Parathyroid adenoma (tissue), 2 donors: Measurements from ENCODE around the gene RABAC1.

ENCODE experiments used
- H2AFZ ChIP-seq: fragments of 300-600 bp; sonication (generic); one replicate; pipeline ENCODE4 v1.7.0; 2017; ENCODE audit warnings: antibody characterized with exemption, mild to moderate bottlenecking
- H3K27ac ChIP-seq: fragments of 300-600 bp; sonication (generic); one replicate; pipeline ENCODE4 v1.7.0; 2017
- H3K27me3 ChIP-seq: fragments of 300-600 bp; sonication (generic); one replicate; pipeline ENCODE4 v1.7.0; 2017; ENCODE audit warnings: low read length; ENCODE audit not compliant: control insufficient read depth, insufficient read depth
- H3K36me3 ChIP-seq: fragments of 300-600 bp; sonication (generic); one replicate; pipeline ENCODE4 v1.7.0; 2017; ENCODE audit warnings: low read length; ENCODE audit not compliant: control insufficient read depth, insufficient read depth
- H3K4me1 ChIP-seq: fragments of 300-600 bp; sonication (generic); one replicate; pipeline ENCODE4 v1.7.0; 2017; ENCODE audit warnings: control low read depth
- H3K4me2 ChIP-seq: fragments of 300-600 bp; sonication (generic); one replicate; pipeline ENCODE4 v1.7.0; 2017; ENCODE audit warnings: low read length
- H3K4me3 ChIP-seq: fragments of 300-600 bp; sonication (generic); one replicate; pipeline ENCODE4 v1.7.0; 2017; ENCODE audit warnings: low read depth, low read length
- H3K79me2 ChIP-seq: fragments of 300-600 bp; sonication (generic); one replicate; pipeline ENCODE4 v1.7.0; 2017; ENCODE audit warnings: control low read depth
- H3K9ac ChIP-seq: fragments of 300-600 bp; sonication (generic); one replicate; pipeline ENCODE4 v1.7.0; 2017; ENCODE audit warnings: mild to moderate bottlenecking
- H3K9me3 ChIP-seq: fragments of 300-600 bp; sonication (generic); one replicate; pipeline ENCODE4 v1.7.0; 2017; ENCODE audit warnings: low read length; ENCODE audit not compliant: control insufficient read depth
- CTCF ChIP-seq: fragments of 300-600 bp; sonication (generic); IDR thresholded peaks from one replicate; pipeline ENCODE4 v1.7.0; 2017; ENCODE audit warnings: antibody characterized with exemption, mild to moderate bottlenecking
- donor health status: primary hyperparathyroidism.

The RABAC1 gene

GRCh38 chr19:41977916-41978315 is 18.8 kb upstream of the RABAC1 start:
- H3K4me1 ChIP-seq, result no peaks in the 10 kb centered on the region
- TF ChIP-seq CTCF, result no peak
- no peaks in the 10 kb centered on the region for H3K79me2 ChIP-seq
- H3K27me3 ChIP-seq, result no peaks in the 10 kb centered on the region
- H3K27ac ChIP-seq, result no peak overlapping the region
- no peak overlapping the region for H3K4me2 ChIP-seq
- H3K4me3 ChIP-seq, result no peak overlapping the region
- no peaks in the 10 kb centered on the region for H3K36me3 ChIP-seq
- H3K9ac ChIP-seq, result no peak overlapping the region
- no peak overlapping the region for H2AFZ ChIP-seq
- no peaks in the 10 kb centered on the region for H3K9me3 ChIP-seq

GRCh38 chr19:41974652-41975051 is 15.5 kb upstream of the RABAC1 start:
- no peak for TF ChIP-seq CTCF
- H2AFZ ChIP-seq, result no peak overlapping the region

GRCh38 chr19:41971363-41971762 is 12.2 kb upstream of the RABAC1 start:
- TF ChIP-seq CTCF, result no peak

More at GRCh38 chr19:41974652-41975051, 15.5 kb upstream of the RABAC1 start:
- Histone ChIP-seq H3K4me1 (no peaks in the 10 kb centered on the region), H3K36me3 (no peaks in the 10 kb centered on the region), H3K79me2 (no peaks in the 10 kb centered on the region), H3K4me2 (no peak overlapping the region), H3K4me3 (no peak overlapping the region), H3K9me3 (no peaks in the 10 kb centered on the region), H3K27me3 (no peaks in the 10 kb centered on the region), H3K9ac (no peak overlapping the region), H3K27ac (no peak overlapping the region)

GRCh38 chr19:41969772-41970458 is 10.8 kb upstream of the RABAC1 start:
- no peaks in the 10 kb centered on the region for H3K36me3 ChIP-seq
- no peak for TF ChIP-seq CTCF
- no peaks in the 10 kb centered on the region for H3K9me3 ChIP-seq
- no peak overlapping the region for H3K27ac ChIP-seq
- H3K4me1 ChIP-seq, result no peaks in the 10 kb centered on the region
- H3K27me3 ChIP-seq, result no peaks in the 10 kb centered on the region
- no peak overlapping the region for H3K4me3 ChIP-seq
- no peak overlapping the region for H3K9ac ChIP-seq
- no peak overlapping the region for H3K4me2 ChIP-seq
- no peaks in the 10 kb centered on the region for H3K79me2 ChIP-seq
- no peak overlapping the region for H2AFZ ChIP-seq

More at GRCh38 chr19:41971363-41971762, 12.2 kb upstream of the RABAC1 start:
- Histone ChIP-seq H3K4me2 (no peak overlapping the region), H2AFZ (no peak overlapping the region), H3K36me3 (no peaks in the 10 kb centered on the region), H3K27ac (no peak overlapping the region), H3K79me2 (no peaks in the 10 kb centered on the region), H3K4me1 (no peaks in the 10 kb centered on the region), H3K9me3 (no peaks in the 10 kb centered on the region), H3K27me3 (no peaks in the 10 kb centered on the region), H3K4me3 (no peak overlapping the region), H3K9ac (no peak overlapping the region)
